Measurements from ENCODE around the gene GID4.

DNA sequence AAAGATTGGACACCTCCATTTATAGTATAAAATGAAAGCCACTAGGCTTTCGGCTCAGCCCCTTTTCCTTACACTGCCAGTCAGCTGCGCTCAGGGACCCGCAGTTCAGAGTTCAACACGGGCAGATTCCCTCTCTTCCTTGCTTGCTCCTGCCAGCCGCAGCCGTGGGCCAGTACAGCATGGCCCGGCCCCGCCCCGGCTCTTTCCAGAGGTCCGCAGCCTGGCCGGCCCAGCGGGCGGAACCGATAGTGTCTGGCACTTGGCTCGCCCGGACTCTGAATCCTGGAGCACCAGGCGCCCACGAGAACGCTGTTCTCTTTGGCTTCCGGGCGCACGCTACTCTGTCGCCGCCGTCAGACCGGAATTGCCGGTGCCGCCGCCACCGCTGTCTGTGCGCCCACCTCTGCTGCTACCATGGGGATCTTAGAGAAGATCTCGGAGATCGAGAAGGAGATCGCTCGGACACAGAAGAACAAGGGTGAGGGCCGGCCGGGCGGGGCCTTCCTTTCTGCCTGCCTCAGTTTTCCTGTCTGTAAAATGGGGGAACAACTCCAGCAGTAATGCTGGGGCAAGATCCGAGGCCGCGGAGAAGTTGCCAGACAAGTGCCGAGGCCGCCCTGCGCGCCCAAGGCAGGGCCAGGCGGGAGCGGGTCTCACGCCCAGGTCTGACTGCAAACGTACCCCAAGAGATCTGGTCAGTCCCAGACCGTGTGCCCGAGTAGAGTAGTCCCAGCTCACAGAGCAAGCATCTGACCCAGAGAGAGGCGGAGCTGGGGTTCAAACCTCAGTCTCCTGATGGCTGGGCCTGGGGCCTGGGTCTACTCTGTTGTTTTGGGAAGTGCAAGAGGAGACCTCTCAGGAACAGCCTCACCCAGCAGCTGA is 48.6 kb downstream of the GID4 start, which contains the start of gene DRG2:
- TF ChIP-seq REST (IDR thresholded peaks at IDR 0.05; ENCODE audit: insufficient read depth in 1 of 2, low read depth in 2 of 2, low read length in 2 of 2) (0 out of 4 replicates have a peak, but pooled peaks of 1 of the 2 experiments have one; percentile 27), POLR2AphosphoS5 (IDR thresholded peaks at IDR 0.05; ENCODE audit: low read depth, low read length) (peak; percentile 89), TAF1 (IDR thresholded peaks at IDR 0.05; ENCODE audit: borderline replicate concordance, insufficient read depth, low read length) (peak; percentile 98), FOXP2 (optimal IDR thresholded peaks at IDR 0.05; ENCODE audit: borderline replicate concordance, extremely low read depth, extremely low read length, insufficient read depth) (peak; percentile 90), SIN3A (IDR thresholded peaks at IDR 0.05; ENCODE audit: borderline replicate concordance, insufficient read depth, low read length) (peak; percentile 93; the same call in 1 of the 2 replicates)
